Activated CD4-positive, alpha-beta T cell treated with anti-CD3 and anti-CD28 coated beads, Interleukin-2, Interleukin-4, amounts not matched to agents 100 ng/mL and 50 ng/mL, durations not matched to agents 16 hours and 8 hours (primary cell): ENCODE results near the gene KMT2B.

ENCODE experiments used
- DNase-seq: peaks from one replicate; pipeline ENCODE4 v3.0.0-alpha.2; 2020; ENCODE audit warnings: low spot score

Gene KMT2B

GRCh38 chr19:35725216-35725861 lies 7.5 kb downstream of the KMT2B start:
- DNase-seq: no peak

GRCh38 chr19:35727053-35727955 lies 9.5 kb downstream of the KMT2B start:
- no peak for DNase-seq

GRCh38 chr19:35727956-35728706 lies 10.3 kb downstream of the KMT2B start:
- no peak for DNase-seq

GRCh38 chr19:35729021-35729420 lies 11.2 kb downstream of the KMT2B start:
- DNase-seq: no peak

- no peak for DNase-seq
Measured at GRCh38 chr19:35729763-35730162, 12.0 kb downstream of the KMT2B start.

- DNase-seq: no peak
Measured at GRCh38 chr19:35730326-35730725, 12.5 kb downstream of the KMT2B start.

GRCh38 chr19:35731353-35731752 lies 13.6 kb downstream of the KMT2B start:
- no peak for DNase-seq

GRCh38 chr19:35731779-35732405 lies 14.1 kb downstream of the KMT2B start:
- DNase-seq: no peak

- DNase-seq: no peak
Measured at GRCh38 chr19:35732540-35733179, 14.9 kb downstream of the KMT2B start.

GRCh38 chr19:35733180-35734125 lies 15.7 kb downstream of the KMT2B start:
- DNase-seq: no peak

GRCh38 chr19:35734273-35734672 lies 16.5 kb downstream of the KMT2B start:
- DNase-seq: no peak

GRCh38 chr19:35734889-35735288 lies 17.1 kb downstream of the KMT2B start:
- no peak for DNase-seq

GRCh38 chr19:35736913-35737886 lies 19.4 kb downstream of the KMT2B start:
- DNase-seq: no peak

- no peak for DNase-seq
Measured at GRCh38 chr19:35738021-35738886, 20.5 kb downstream of the KMT2B start.

- DNase-seq: no peak
Measured at GRCh38 chr19:35738887-35739229, 21.1 kb downstream of the KMT2B start.

GRCh38 chr19:35739275-35740107 lies 21.7 kb downstream of the KMT2B start:
- no peak for DNase-seq

GRCh38 chr19:35740108-35740422 lies 22.3 kb downstream of the KMT2B start:
- DNase-seq: no peak
